SH-SY5Y (cell line): ENCODE data around the gene GPR65.

ENCODE experiments used
- GATA2 ChIP-seq: IDR thresholded peaks from 2 replicates; pipeline ENCODE4 v1.6.1; 2011; ENCODE audit warnings: mild to moderate bottlenecking, low read depth, low read length
- GATA3 ChIP-seq: IDR thresholded peaks from 2 replicates; pipeline ENCODE4 v1.6.1; 2011; ENCODE audit warnings: low read depth, mild to moderate bottlenecking, low read length, moderate library complexity

DNA sequence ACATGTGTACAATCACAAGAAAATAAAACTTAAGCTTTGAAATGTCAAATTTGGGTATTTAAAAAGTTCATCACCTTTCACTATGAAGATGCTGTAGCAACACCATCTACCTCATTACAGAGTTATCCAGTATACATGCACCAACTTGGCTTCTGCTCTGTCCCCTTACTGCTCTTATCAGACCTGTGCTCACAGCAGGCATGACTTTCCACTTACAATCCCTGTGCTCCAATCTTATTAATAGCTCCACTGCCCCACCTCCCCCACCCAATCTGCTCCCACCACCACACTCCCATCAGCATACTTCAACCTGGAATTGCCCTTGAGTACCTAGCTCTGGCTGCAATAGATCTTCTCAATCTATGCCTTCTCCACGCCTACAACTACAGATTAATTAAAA lies 25.2 kb upstream of the GPR65 start:
- TF ChIP-seq GATA2 (no peak), GATA3 (no peak)
